Natural killer cell treated with Interleukin-12 subunit alpha and Interleukin-12 subunit beta and Interleukin-15 and Interleukin-18, amount 100 ng/mL, for 72 hours (primary cell): ENCODE measurements around the gene DAPL1. TPM values are rescaled to one million over a fixed set of nuclear protein-coding genes. Genes with fewer than 3 reads are reported as not detected.
"Not testable (repeated sequence)": the region's sequence is repeated elsewhere in the genome, so short reads cannot be mapped to it uniquely, and the experiment has no call there.

Experiments used
- ATAC-seq, 2 donors: fragments of 150-1000 bp; cut with Tn5 transposase in 1 of 2; sonication (Bioruptor Pico), chemical (Tn5 transposase) in 1 of 2; 2 replicates each; pipeline ENCODE4 v1.10.0; 2021
- DNase-seq: peaks from one replicate; pipeline ENCODE4 v3.0.0; 2022; ENCODE audit warnings: low spot score
- H3K27ac Mint-ChIP-seq, 2 donors: 1 replicate in 1 of 2; 2 replicates in 1 of 2; pipeline ENCODE4 v1.8.0; 2022; ENCODE audit warnings: mixed read lengths in 2 of 2, mild to moderate bottlenecking in 1 of 2, moderate library complexity in 1 of 2
- H3K27me3 Mint-ChIP-seq, 2 donors: 1 replicate in 1 of 2; 2 replicates in 1 of 2; pipeline ENCODE4 v1.8.0; 2022; ENCODE audit warnings: mixed read lengths in 2 of 2
- H3K36me3 Mint-ChIP-seq: one replicate; pipeline ENCODE4 v1.8.0; 2022; ENCODE audit warnings: mixed read lengths
- H3K4me1 Mint-ChIP-seq, 2 donors: 1 replicate in 1 of 2; 2 replicates in 1 of 2; pipeline ENCODE4 v1.8.0; 2022; ENCODE audit warnings: low read depth in 2 of 2, mixed read lengths in 2 of 2, mild to moderate bottlenecking in 1 of 2
- H3K4me3 Mint-ChIP-seq: one replicate; pipeline ENCODE4 v1.8.0; 2022; ENCODE audit warnings: mixed read lengths
- H3K9me3 Mint-ChIP-seq: 2 replicates; pipeline ENCODE4 v1.8.0; 2022; ENCODE audit warnings: mixed read lengths
- total RNA-seq, 2 donors: library from RNA; stranded (reverse); gene quantifications; one replicate each; pipeline ENCODE4 v1.2.3, GENCODE V29; 2022

DAPL1 gene
- total RNA-seq, 2 donors from 2014 or later, result not detected

DNA sequence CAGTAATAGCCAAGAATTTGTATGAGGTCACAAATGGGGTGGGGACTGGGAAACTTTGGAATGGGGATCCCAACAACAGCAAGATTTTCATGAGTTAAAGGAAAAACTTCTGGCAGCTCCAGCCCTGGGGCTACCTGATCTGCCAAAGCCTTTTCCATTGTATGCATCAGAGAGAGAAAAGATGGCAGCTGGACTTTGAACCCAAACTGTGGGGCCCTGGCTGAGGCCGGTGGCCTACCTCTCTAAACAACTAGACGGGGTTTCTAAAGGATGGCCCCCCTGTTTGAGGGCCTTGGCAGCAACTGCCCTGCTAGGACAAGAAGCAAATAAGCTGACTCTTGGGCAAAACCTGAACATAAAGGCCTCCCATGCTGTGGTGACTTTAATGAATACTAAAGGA is 52.4 kb downstream of the DAPL1 start:
- H3K4me3 Mint-ChIP-seq, ATAC-seq, H3K9me3 Mint-ChIP-seq, H3K36me3 Mint-ChIP-seq, H3K4me1 Mint-ChIP-seq, H3K27me3 Mint-ChIP-seq, DNase-seq, H3K27ac Mint-ChIP-seq: not testable (repeated sequence)

DNA sequence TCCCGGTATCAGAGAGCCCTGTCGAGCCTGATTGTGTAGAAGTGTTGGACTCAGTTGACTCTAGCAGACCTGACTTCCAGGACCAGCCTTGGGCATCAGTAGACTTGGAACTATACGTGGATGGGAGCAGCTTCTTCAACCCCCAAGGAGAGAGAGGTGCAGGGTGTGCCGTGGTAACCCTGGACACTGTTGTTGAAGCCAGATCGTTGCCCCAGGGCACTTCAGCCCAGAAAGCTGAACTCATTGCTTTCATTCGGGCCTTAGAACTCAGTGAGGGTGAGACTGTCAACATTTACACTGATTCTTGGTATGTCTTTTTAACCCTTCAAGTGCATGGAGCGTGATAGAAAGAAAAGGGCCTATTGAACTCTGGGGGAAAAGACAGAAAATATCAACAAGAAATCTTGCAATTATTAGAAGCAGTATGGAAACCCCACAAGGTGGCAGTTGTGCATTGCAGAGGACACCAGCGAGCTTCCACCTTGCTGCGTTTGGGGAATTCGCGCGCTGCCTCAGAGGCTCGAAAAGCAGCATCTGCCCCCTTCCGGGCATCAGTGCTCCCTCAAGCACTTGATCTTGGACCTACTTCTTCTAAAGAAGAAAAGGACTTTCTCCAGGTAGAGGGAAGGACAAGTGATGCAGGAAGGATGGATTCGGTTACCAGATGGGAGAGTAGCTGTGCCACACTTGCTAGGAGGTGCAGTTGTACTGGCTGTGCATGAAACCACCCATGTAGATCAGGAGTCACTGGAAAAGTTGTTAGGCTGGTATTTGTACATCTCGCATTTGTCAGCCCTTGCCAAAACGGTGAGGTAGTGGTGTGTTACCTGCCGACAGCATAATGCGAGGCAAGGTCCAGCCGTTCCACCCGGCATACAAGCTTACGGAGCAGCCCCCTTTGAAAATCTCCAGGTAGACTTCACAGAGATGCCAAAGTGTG is 53.2 kb downstream of the DAPL1 start:
- not testable (repeated sequence) for H3K27me3 Mint-ChIP-seq, H3K36me3 Mint-ChIP-seq, DNase-seq, H3K4me3 Mint-ChIP-seq, H3K9me3 Mint-ChIP-seq, H3K27ac Mint-ChIP-seq, ATAC-seq, H3K4me1 Mint-ChIP-seq

DNA sequence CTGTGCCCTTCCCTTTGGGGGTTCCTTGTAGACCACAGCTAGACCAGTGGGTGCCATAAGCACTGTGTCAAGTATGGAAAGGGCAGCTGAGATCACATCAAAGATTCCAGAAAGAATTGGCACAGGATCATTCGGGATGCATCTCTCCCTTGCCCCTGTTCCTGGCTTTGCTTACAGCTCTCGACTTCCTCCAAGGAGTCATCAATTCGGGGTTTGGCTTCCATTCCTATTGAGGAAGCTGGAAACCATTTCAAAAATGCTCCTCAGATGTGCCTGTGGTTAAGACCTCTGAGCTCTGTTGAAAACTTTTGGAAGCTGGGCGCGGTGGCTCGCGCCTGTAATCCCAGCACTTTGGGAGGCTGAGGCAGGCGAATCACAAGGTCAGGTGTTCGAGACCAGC is 65.1 kb downstream of the DAPL1 start:
- not testable (repeated sequence) for H3K36me3 Mint-ChIP-seq, DNase-seq, H3K27ac Mint-ChIP-seq, ATAC-seq, H3K4me1 Mint-ChIP-seq, H3K4me3 Mint-ChIP-seq, H3K9me3 Mint-ChIP-seq
- H3K27me3 Mint-ChIP-seq, result peaks cover 7 to 13% of the 10 kb centered on the region in 2 donors

DNA sequence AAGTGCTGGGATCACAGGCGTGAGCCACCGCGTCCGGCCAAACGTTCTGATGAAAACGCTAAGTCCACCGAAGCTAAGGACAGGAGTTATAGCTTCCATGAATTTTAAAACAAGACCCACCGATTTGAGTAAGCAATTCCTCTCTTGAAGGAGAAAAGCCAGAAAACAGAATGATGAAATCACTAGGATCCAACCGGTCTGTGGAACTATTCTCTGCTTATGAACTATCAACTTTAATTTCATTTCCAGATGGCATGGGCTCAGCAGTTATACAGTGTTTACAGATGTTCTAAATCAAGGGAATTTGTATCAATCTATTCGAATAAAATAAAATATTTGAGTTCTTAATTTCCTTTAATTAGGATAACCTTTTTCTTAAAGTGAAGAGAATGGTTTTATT is 66.5 kb downstream of the DAPL1 start:
- H3K27me3 Mint-ChIP-seq, result peaks cover 7 to 11% of the 10 kb centered on the region in 2 donors
- H3K27ac Mint-ChIP-seq, H3K36me3 Mint-ChIP-seq, H3K4me3 Mint-ChIP-seq, H3K4me1 Mint-ChIP-seq, H3K9me3 Mint-ChIP-seq, ATAC-seq, DNase-seq: not testable (repeated sequence)

DNA sequence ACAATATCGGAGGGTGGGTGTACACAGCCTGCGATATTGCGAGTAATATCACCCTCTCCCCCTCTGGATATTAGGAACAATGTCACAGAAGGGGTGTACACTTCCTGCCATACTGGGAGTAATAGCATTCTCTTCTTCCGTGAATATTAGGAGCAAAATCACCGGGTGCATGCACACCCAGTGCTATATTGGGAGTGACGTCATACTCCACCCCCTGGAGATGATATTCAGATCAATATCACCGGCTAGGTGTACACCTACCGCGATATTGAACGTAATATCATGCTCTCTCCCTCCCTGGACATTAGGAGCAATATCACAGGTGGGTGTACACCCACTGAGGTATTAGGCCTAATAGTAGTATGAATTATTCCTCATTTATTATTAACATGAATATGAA is 70.4 kb downstream of the DAPL1 start:
- not testable (repeated sequence) for H3K4me3 Mint-ChIP-seq, ATAC-seq, H3K27ac Mint-ChIP-seq, DNase-seq, H3K9me3 Mint-ChIP-seq, H3K4me1 Mint-ChIP-seq, H3K36me3 Mint-ChIP-seq, H3K27me3 Mint-ChIP-seq

Other genes with a start within 250 kb of the DAPL1 start
- under 1 TPM; 0.21 to 0.56 TPM for gene TANC1, start 173.3 kb downstream of the DAPL1 start, total RNA-seq